OCI-LY3 (cell line): ENCODE results near the gene SPTSSB.

Source experiments
- EZH2phosphoT487 ChIP-seq: fragments of 200-600 bp; shearing (Covaris generic); IDR thresholded peaks from 2 replicates; pipeline ENCODE4 v1.6.1; 2018; ENCODE audit warnings: antibody characterized with exemption, mixed run types, low read depth
- TF ChIP-seq, protein P1 (sequence below): fragments of 200-600, 300-600 bp; sonication (generic); IDR thresholded peaks from 2 replicates; pipeline ENCODE4 v1.5.1; 2014; ENCODE audit warnings: antibody characterized with exemption, low read length, low read depth

DNA sequence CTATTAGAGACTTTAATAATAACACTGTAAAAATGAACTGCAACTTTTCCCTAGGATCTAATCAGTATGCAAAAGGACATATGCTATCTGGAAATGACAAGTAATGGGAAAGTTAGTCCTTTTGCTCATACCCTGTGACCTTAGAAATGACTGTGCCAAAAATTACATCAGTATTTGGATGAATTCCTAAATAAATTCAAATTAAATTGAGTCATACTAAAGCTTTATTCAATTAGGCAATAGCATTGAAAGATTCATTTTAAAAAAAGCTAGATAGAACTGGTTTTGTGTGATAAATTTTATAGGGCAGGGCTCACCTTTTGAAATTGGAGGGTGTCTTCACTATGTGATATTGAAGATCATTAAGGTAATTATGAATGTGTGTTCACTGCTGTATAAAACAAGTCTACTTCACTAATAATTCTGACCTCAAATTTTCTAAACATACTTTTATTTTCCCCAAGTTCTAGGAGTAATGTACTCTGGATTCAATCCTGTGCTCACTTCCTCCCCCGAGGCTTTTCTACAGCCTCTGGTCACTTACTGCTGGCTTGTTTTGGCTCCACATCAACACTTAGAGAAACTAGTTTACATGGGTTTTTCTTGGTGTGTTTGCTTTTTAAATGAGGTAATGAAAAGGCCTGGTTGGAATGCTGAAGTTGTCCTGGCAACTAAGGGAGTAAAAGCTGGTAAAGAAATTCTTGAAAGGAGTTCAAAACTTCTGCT is 44.4 kb upstream of the SPTSSB start:
- TF ChIP-seq, protein P1, sequence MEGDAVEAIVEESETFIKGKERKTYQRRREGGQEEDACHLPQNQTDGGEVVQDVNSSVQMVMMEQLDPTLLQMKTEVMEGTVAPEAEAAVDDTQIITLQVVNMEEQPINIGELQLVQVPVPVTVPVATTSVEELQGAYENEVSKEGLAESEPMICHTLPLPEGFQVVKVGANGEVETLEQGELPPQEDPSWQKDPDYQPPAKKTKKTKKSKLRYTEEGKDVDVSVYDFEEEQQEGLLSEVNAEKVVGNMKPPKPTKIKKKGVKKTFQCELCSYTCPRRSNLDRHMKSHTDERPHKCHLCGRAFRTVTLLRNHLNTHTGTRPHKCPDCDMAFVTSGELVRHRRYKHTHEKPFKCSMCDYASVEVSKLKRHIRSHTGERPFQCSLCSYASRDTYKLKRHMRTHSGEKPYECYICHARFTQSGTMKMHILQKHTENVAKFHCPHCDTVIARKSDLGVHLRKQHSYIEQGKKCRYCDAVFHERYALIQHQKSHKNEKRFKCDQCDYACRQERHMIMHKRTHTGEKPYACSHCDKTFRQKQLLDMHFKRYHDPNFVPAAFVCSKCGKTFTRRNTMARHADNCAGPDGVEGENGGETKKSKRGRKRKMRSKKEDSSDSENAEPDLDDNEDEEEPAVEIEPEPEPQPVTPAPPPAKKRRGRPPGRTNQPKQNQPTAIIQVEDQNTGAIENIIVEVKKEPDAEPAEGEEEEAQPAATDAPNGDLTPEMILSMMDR = no peak
- TF ChIP-seq EZH2phosphoT487 = no peak
